B cell (primary cell): ENCODE results near the gene LAMTOR2. TPM values are rescaled to one million over a fixed set of nuclear protein-coding genes. Genes with fewer than 3 reads are reported as not detected.
A peak's percentile ranks its signal among the peaks of the same experiment; 100 is the strongest.

Experiments
- ATAC-seq: fragments of 200-7000 bp; cut with Tn5 transposase; one replicate; pipeline ENCODE4 v1.10.0; 2021; ENCODE audit warnings: low read depth, mild to moderate bottlenecking, moderate number of reproducible peaks, moderate library complexity
- CTCF ChIA-PET: fragments of 350-600 bp; sonication (Branson Sonifier 250); formaldehyde crosslinking; loops from one replicate; lab custom pipeline; 2021; ENCODE audit warnings: antibody characterized with exemption, inconsistent platforms; lab: Charles Lee
- POLR2A ChIA-PET: fragments of 350-600 bp; sonication (Branson Sonifier 250); formaldehyde crosslinking; loops from one replicate; lab custom pipeline; 2021; ENCODE audit warnings: antibody characterized with exemption; lab: Charles Lee
- DNase-seq: peaks from one replicate; pipeline ENCODE4 v3.0.0; 2013
- H2AFZ ChIP-seq: 2 replicates; pipeline ENCODE4 v1.6.1; 2012; ENCODE audit warnings: mild to moderate bottlenecking, low read depth, low read length; ENCODE audit not compliant: insufficient read depth, poor library complexity, severe bottlenecking
- H3K27ac ChIP-seq, 2 donors: 1 replicate in 1 of 2; 2 replicates in 1 of 2; pipeline ENCODE4 v1.5.1; 2012 to 2013; ENCODE audit warnings: low read length in 2 of 2, mild to moderate bottlenecking in 2 of 2, moderate library complexity in 1 of 2
- H3K27me3 ChIP-seq, 4 experiments: fragments of 200-600 bp in 1 of 4; sonication (generic) in 1 of 4; replicated peaks in 1 of 4; 1 replicate in 2 of 4; 2 replicates in 2 of 4; pipeline versions ENCODE4 v1.6.1 to v1.7.0; 2013 to 2016; ENCODE audit warnings: low read length in 3 of 4, mild to moderate bottlenecking in 2 of 4, mixed read lengths in 1 of 4, moderate library complexity in 1 of 4; ENCODE audit not compliant: insufficient read depth in 4 of 4, control insufficient read depth in 3 of 4; ENCODE audit errors: control extremely low read depth in 1 of 4
- H3K36me3 ChIP-seq, 2 experiments: replicated peaks in 1 of 2; 1 replicate in 1 of 2; 2 replicates in 1 of 2; pipeline versions ENCODE4 v1.6.1 to v1.7.1; 2013; ENCODE audit warnings: low read length in 1 of 2; ENCODE audit not compliant: insufficient read depth in 2 of 2, control insufficient read depth in 1 of 2; ENCODE audit errors: control extremely low read depth in 1 of 2, extremely low read depth in 1 of 2
- H3K4me1 ChIP-seq, 2 donors: fragments of 200-600 bp in 1 of 2; sonication (generic) in 1 of 2; 1 replicate in 1 of 2; 2 replicates in 1 of 2; pipeline versions ENCODE4 v1.5.1 to v1.6.1; 2013 to 2017; ENCODE audit warnings: low read length in 2 of 2; ENCODE audit not compliant: control insufficient read depth in 2 of 2, insufficient read depth in 2 of 2
- H3K4me2 ChIP-seq: replicated peaks from 2 replicates; pipeline ENCODE3; 2012; ENCODE audit warnings: mild to moderate bottlenecking, low read depth, low read length; ENCODE audit not compliant: poor library complexity, severe bottlenecking
- H3K4me3 ChIP-seq, 5 experiments: fragments of 200-600 bp in 1 of 5; sonication (generic) in 1 of 5; 1 replicate in 3 of 5; 2 replicates in 2 of 5; pipeline versions ENCODE4 v1.5.1 to v1.7.0; 2011 to 2016; ENCODE audit warnings: low read length in 4 of 5, mild to moderate bottlenecking in 4 of 5, low read depth in 2 of 5, control low read depth in 1 of 5, moderate library complexity in 1 of 5; ENCODE audit not compliant: insufficient read depth in 1 of 5; ENCODE audit errors: control extremely low read depth in 1 of 5, extremely low read depth in 1 of 5
- H3K79me2 ChIP-seq: fragments of 200-600 bp; sonication (generic); one replicate; pipeline ENCODE4 v1.6.0; 2016; ENCODE audit warnings: low read length; ENCODE audit not compliant: control insufficient read depth, insufficient read depth
- H3K9ac ChIP-seq: fragments of 200-600 bp; sonication (generic); 2 replicates; pipeline ENCODE4 v1.6.1; 2017; ENCODE audit warnings: mild to moderate bottlenecking, low read length, moderate library complexity
- H3K9me3 ChIP-seq, 3 donors: one replicate each; pipeline versions ENCODE4 v1.6.1 to v1.7.1; 2013; ENCODE audit warnings: low read length in 2 of 3; ENCODE audit not compliant: control insufficient read depth in 2 of 3, insufficient read depth in 1 of 3; ENCODE audit errors: control extremely low read depth in 1 of 3
- H4K20me1 ChIP-seq: 2 replicates; pipeline ENCODE4 v1.6.0; 2012; ENCODE audit warnings: mild to moderate bottlenecking, low read length; ENCODE audit not compliant: insufficient read depth, control insufficient read depth, poor library complexity, severe bottlenecking
- H3K27ac Mint-ChIP-seq: one replicate; pipeline ENCODE4 v1.8.0; 2021; ENCODE audit warnings: mixed read lengths
- H3K27me3 Mint-ChIP-seq: one replicate; pipeline ENCODE4 v1.8.0; 2021; ENCODE audit warnings: mixed read lengths
- H3K4me1 Mint-ChIP-seq: one replicate; pipeline ENCODE4 v1.8.0; 2021; ENCODE audit warnings: mixed read lengths
- H3K4me3 Mint-ChIP-seq: one replicate; pipeline ENCODE4 v1.8.0; 2021; ENCODE audit warnings: mixed read lengths
- H3K9me3 Mint-ChIP-seq: one replicate; pipeline ENCODE4 v1.8.0; 2022; ENCODE audit warnings: mixed read lengths; ENCODE audit not compliant: insufficient read depth
- CTCF ChIP-seq: fragments of 200-600 bp; IDR thresholded peaks from one replicate; pipeline ENCODE4 v1.8.0; 2022; ENCODE audit warnings: antibody characterized with exemption, mild to moderate bottlenecking
- EZH2 ChIP-seq: IDR thresholded peaks from 2 replicates; pipeline ENCODE4 v1.6.1; 2012; ENCODE audit warnings: borderline replicate concordance, low read depth, mild to moderate bottlenecking, moderate library complexity, low read length; ENCODE audit not compliant: insufficient read depth, poor library complexity, severe bottlenecking
- WGBS: methylation state at CpG from one replicate; pipeline ENCODE4 v1.1.5; 2013; ENCODE audit warnings: missing lambda C conversion rate; ENCODE audit not compliant: insufficient coverage; 5-methylcytosine and 5-hydroxymethylcytosine counted together
- intact Hi-C: fragments of 100-400 bp; cut with micrococcal nuclease; formaldehyde crosslinking; loops from one replicate; pipeline ENCODE4 v1.10.0; 2022
- polyA plus RNA-seq: library from polyadenylated mRNA; depleted of rRNA; stranded (reverse); fragments of >200 nt; gene quantifications from 2 replicates; pipeline ENCODE4 v1.2.3, GENCODE V29; 2012
- total RNA-seq, 2 donors: library from RNA; stranded (reverse); fragments of 120-200 nt in 1 of 2; gene quantifications; 1 replicate in 1 of 2; 2 replicates in 1 of 2; pipeline versions ENCODE4 v1.2.3 to v1.2.4, GENCODE V29; 2013 to 2022

Gene LAMTOR2
- total and polyA plus RNA-seq, 2 donors (not counting 1 experiment from before 2014, with no cell fraction given): 31.5 to 55.9 TPM

- intact Hi-C loops: loop anchor here (1.0 to 2.0 kb wide), 4 partner anchors 28 to 256 kb away; partner anchors contain the start of genes CCT3, LAMTOR2 and TSACC
- POLR2A ChIA-PET: no interaction called here
These were observed 27.9 kb downstream of the LAMTOR2 start, which contains the start of gene MEX3A for GRCh38 chr1:156082309-156083091. Gene MEX3A (minus strand): TSS chr1:156082465. CDS start chr1:156081998, 467 bp downstream.

More at GRCh38 chr1:156082309-156083091, 27.9 kb downstream of the LAMTOR2 start, which contains the start of gene MEX3A:
- peak within 1 kb of the TSS; percentile 99 for H3K4me2 ChIP-seq
- H3K9ac ChIP-seq: peak within 1 kb of the TSS; percentile 80
- peaks cover 22% of the 10 kb centered on the region for H3K4me1 Mint-ChIP-seq
- H3K9me3 Mint-ChIP-seq: no peaks in the 10 kb centered on the region
- H3K79me2 ChIP-seq: no peaks in the 10 kb centered on the region
- WGBS: under 1% methylated on average over 44 of the region's 62 CpGs
- H3K9me3 ChIP-seq: no peaks in the 10 kb centered on the region
- peak; percentile 85 for ATAC-seq
- no peaks in the 10 kb centered on the region for H3K36me3 ChIP-seq
- H3K27ac ChIP-seq: peak within 1 kb of the TSS in 1 of 2 donors; percentile 26
- DNase-seq: peak; percentile 74
- peak within 1 kb of the TSS; percentile 90 for H2AFZ ChIP-seq
- peaks cover 0 to 49% (median 21%) of the 10 kb centered on the region in 4 experiments for H3K27me3 ChIP-seq
- TF ChIP-seq EZH2: no peak
- TF ChIP-seq CTCF: no peak
- H3K27me3 Mint-ChIP-seq: peaks cover 12% of the 10 kb centered on the region
- peak within 1 kb of the TSS; percentile 63 for H3K27ac Mint-ChIP-seq
- peak within 1 kb of the TSS; percentile 44 to 87 (median 81) for H3K4me3 ChIP-seq
- CTCF ChIA-PET: interaction anchor here (0.7 to 4.6 kb wide), 4 partner anchors 9 to 63 kb away, joined by 3 to 25 read pairs (median 7); no protein-coding TSS in a partner anchor
- H3K4me3 Mint-ChIP-seq: peak within 1 kb of the TSS; percentile 91
- H3K4me1 ChIP-seq: peaks cover 11 to 18% of the 10 kb centered on the region in 2 donors
- no peaks in the 10 kb centered on the region for H4K20me1 ChIP-seq
